Central memory CD8-positive, alpha-beta T cell (primary cell): ENCODE results near the gene CRAT.

Experiments used
- ATAC-seq: fragments of 150-1000 bp; cut with Tn5 transposase; replicated peaks from 2 replicates; pipeline ENCODE4 v1.10.0; 2022; ENCODE audit warnings: mild to moderate bottlenecking, moderate FRiP score, moderate number of reproducible peaks; ENCODE audit not compliant: poor library complexity, severe bottlenecking; ENCODE audit errors: extremely low read depth
- DNase-seq, 2 donors: peaks; one replicate each; pipeline ENCODE4 v3.0.0; 2021; ENCODE audit warnings: low spot score in 2 of 2
- H3K27ac Mint-ChIP-seq: one replicate; pipeline ENCODE4 v1.8.0; 2022; ENCODE audit warnings: low read depth, mild to moderate bottlenecking, moderate library complexity, mixed read lengths
- H3K27me3 Mint-ChIP-seq: one replicate; pipeline ENCODE4 v1.8.0; 2022; ENCODE audit warnings: mixed read lengths
- H3K36me3 Mint-ChIP-seq: one replicate; pipeline ENCODE4 v1.8.0; 2022; ENCODE audit warnings: mild to moderate bottlenecking, moderate library complexity, mixed read lengths; ENCODE audit not compliant: insufficient read depth
- H3K4me1 Mint-ChIP-seq: one replicate; pipeline ENCODE4 v1.8.0; 2022; ENCODE audit warnings: mixed read lengths
- H3K4me3 Mint-ChIP-seq: one replicate; pipeline ENCODE4 v1.8.0; 2022; ENCODE audit warnings: mild to moderate bottlenecking, moderate library complexity, mixed read lengths
- H3K9me3 Mint-ChIP-seq: one replicate; pipeline ENCODE4 v1.8.0; 2022; ENCODE audit warnings: mixed read lengths

Gene CRAT

GRCh38 chr9:129072171-129072570 is 38.4 kb downstream of the CRAT start:
- Mint-ChIP-seq H3K36me3 (peaks cover 10% of the 10 kb centered on the region), H3K4me3 (no peak overlapping the region), H3K4me1 (peaks cover 11% of the 10 kb centered on the region), H3K27ac (no peak overlapping the region), H3K9me3 (no peaks in the 10 kb centered on the region), H3K27me3 (no peaks in the 10 kb centered on the region)
- DNase-seq (no peak), ATAC-seq (no peak)

- Mint-ChIP-seq H3K36me3 (peaks cover 12% of the 10 kb centered on the region), H3K27me3 (no peaks in the 10 kb centered on the region), H3K4me3 (no peak overlapping the region), H3K4me1 (peaks cover 11% of the 10 kb centered on the region), H3K9me3 (no peaks in the 10 kb centered on the region), H3K27ac (no peak overlapping the region)
- no peak for DNase-seq
- ATAC-seq, result no peak
Observed at GRCh38 chr9:129071526-129072126, 39.0 kb downstream of the CRAT start.

GRCh38 chr9:129070696-129071525 is 39.7 kb downstream of the CRAT start:
- H3K4me3 Mint-ChIP-seq, result no peak overlapping the region

GRCh38 chr9:129069862-129070641 is 40.5 kb downstream of the CRAT start:
- no peaks in the 10 kb centered on the region for H3K27me3 Mint-ChIP-seq
- peaks cover 20% of the 10 kb centered on the region for H3K36me3 Mint-ChIP-seq
- no peak overlapping the region for H3K4me3 Mint-ChIP-seq
- ATAC-seq, result no peak
- no peak overlapping the region for H3K27ac Mint-ChIP-seq
- DNase-seq, result no peak
- H3K4me1 Mint-ChIP-seq, result peaks cover 11% of the 10 kb centered on the region
- H3K9me3 Mint-ChIP-seq, result no peaks in the 10 kb centered on the region

More at GRCh38 chr9:129070696-129071525, 39.7 kb downstream of the CRAT start:
- no peak overlapping the region for H3K27ac Mint-ChIP-seq
- H3K27me3 Mint-ChIP-seq, result no peaks in the 10 kb centered on the region
- peaks cover 11% of the 10 kb centered on the region for H3K4me1 Mint-ChIP-seq
- ATAC-seq, result no peak
- no peaks in the 10 kb centered on the region for H3K9me3 Mint-ChIP-seq
- peaks cover 13% of the 10 kb centered on the region for H3K36me3 Mint-ChIP-seq
- no peak for DNase-seq

- Mint-ChIP-seq H3K4me1 (peaks cover 11% of the 10 kb centered on the region), H3K36me3 (peaks cover 26% of the 10 kb centered on the region), H3K27ac (no peak overlapping the region), H3K9me3 (no peaks in the 10 kb centered on the region), H3K27me3 (no peaks in the 10 kb centered on the region), H3K4me3 (peak overlapping the region; percentile 44)
- DNase-seq, result peak in 1 of 2 donors; percentile 28
- peak; percentile 94 for ATAC-seq
Observed at GRCh38 chr9:129068990-129069861, 41.4 kb downstream of the CRAT start.

- Mint-ChIP-seq H3K36me3 (peaks cover 34% of the 10 kb centered on the region), H3K27ac (peak overlapping the region; percentile 41), H3K27me3 (no peaks in the 10 kb centered on the region), H3K4me1 (peaks cover 5% of the 10 kb centered on the region), H3K4me3 (no peak overlapping the region), H3K9me3 (no peaks in the 10 kb centered on the region)
- ATAC-seq, result no peak
- DNase-seq, result no peak
Observed at GRCh38 chr9:129068110-129068509, 42.5 kb downstream of the CRAT start.

- no peak for DNase-seq
- ATAC-seq, result no peak
- Mint-ChIP-seq H3K9me3 (no peaks in the 10 kb centered on the region), H3K27me3 (no peaks in the 10 kb centered on the region), H3K4me3 (no peak overlapping the region), H3K36me3 (peaks cover 31% of the 10 kb centered on the region), H3K4me1 (no peaks in the 10 kb centered on the region), H3K27ac (no peak overlapping the region)
Observed at GRCh38 chr9:129064499-129064908, 46.1 kb downstream of the CRAT start.

- ATAC-seq (no peak), DNase-seq (no peak)
- Mint-ChIP-seq H3K9me3 (no peaks in the 10 kb centered on the region), H3K27me3 (no peaks in the 10 kb centered on the region), H3K27ac (no peak overlapping the region), H3K4me3 (no peak overlapping the region), H3K4me1 (no peaks in the 10 kb centered on the region), H3K36me3 (peaks cover 34% of the 10 kb centered on the region)
Observed at GRCh38 chr9:129063061-129063460, 47.5 kb downstream of the CRAT start.

GRCh38 chr9:129060991-129061390 is 49.6 kb downstream of the CRAT start:
- ATAC-seq (no peak), DNase-seq (no peak)
- no peaks in the 10 kb centered on the region for H3K4me1 Mint-ChIP-seq
- no peak overlapping the region for H3K27ac Mint-ChIP-seq
- no peaks in the 10 kb centered on the region for H3K27me3 Mint-ChIP-seq
- no peaks in the 10 kb centered on the region for H3K9me3 Mint-ChIP-seq
- H3K36me3 Mint-ChIP-seq, result peaks cover 40% of the 10 kb centered on the region
- H3K4me3 Mint-ChIP-seq, result no peak overlapping the region

- no peak overlapping the region for H3K27ac Mint-ChIP-seq
- no peaks in the 10 kb centered on the region for H3K4me1 Mint-ChIP-seq
- H3K9me3 Mint-ChIP-seq, result no peaks in the 10 kb centered on the region
- H3K4me3 Mint-ChIP-seq, result no peak overlapping the region
- no peaks in the 10 kb centered on the region for H3K27me3 Mint-ChIP-seq
- DNase-seq (no peak), ATAC-seq (no peak)
- peaks cover 39% of the 10 kb centered on the region for H3K36me3 Mint-ChIP-seq
Observed at GRCh38 chr9:129059796-129060785, 50.5 kb downstream of the CRAT start.
